Progenitor cell of endocrine pancreas (in vitro differentiated cells): ENCODE measurements around the gene P2RX7. TPM values are rescaled to one million over a fixed set of nuclear protein-coding genes. Genes with fewer than 3 reads are reported as not detected.

Experiments
- DNase-seq: peaks from one replicate; pipeline ENCODE4 v3.0.0; 2021; ENCODE audit warnings: low spot score; ENCODE audit not compliant: unreplicated experiment
- H3K27ac Mint-ChIP-seq: 2 replicates; pipeline ENCODE4 v1.8.0; 2021; ENCODE audit warnings: mild to moderate bottlenecking, moderate library complexity, mixed read lengths
- H3K27me3 Mint-ChIP-seq: 2 replicates; pipeline ENCODE4 v1.8.0; 2021; ENCODE audit warnings: mixed read lengths
- H3K36me3 Mint-ChIP-seq: 2 replicates; pipeline ENCODE4 v1.8.0; 2022; ENCODE audit warnings: mixed read lengths; ENCODE audit not compliant: insufficient read depth
- H3K4me1 Mint-ChIP-seq: 2 replicates; pipeline ENCODE4 v1.8.0; 2021; ENCODE audit warnings: low read depth, mixed read lengths
- H3K4me3 Mint-ChIP-seq: 2 replicates; pipeline ENCODE4 v1.8.0; 2021; ENCODE audit warnings: low read depth, mild to moderate bottlenecking, moderate library complexity, mixed read lengths
- H3K9me3 Mint-ChIP-seq: 2 replicates; pipeline ENCODE4 v1.8.0; 2021; ENCODE audit warnings: low read depth, mixed read lengths
- CTCF ChIP-seq: fragments of 200-600 bp; sonication (generic); IDR thresholded peaks from one replicate; pipeline ENCODE4 v1.5.0; 2021; ENCODE audit warnings: antibody characterized with exemption, mild to moderate bottlenecking; ENCODE audit not compliant: unreplicated experiment
- total RNA-seq: library from RNA; stranded (reverse); gene quantifications from 2 replicates; pipeline ENCODE4 v1.2.1, GENCODE V29; 2021

Gene P2RX7
- total RNA-seq, 1 donor from 2014 or later = not detected

GRCh38 chr12:121209624-121210572 is 77.2 kb downstream of the P2RX7 start, which contains the start of gene P2RX4:
P2RX4 (plus strand) TSS chr12:121210129; CDS start chr12:121210165, 36 bp downstream.
- peak; percentile 45 for TF ChIP-seq CTCF
- H3K27ac Mint-ChIP-seq = peak within 1 kb of the TSS; percentile 90

GRCh38 chr12:121212875-121213274 is 80.2 kb downstream of the P2RX7 start:
- H3K4me1 Mint-ChIP-seq = peaks cover 17% of the 10 kb centered on the region
- no peak for DNase-seq
- no peak overlapping the region for H3K4me3 Mint-ChIP-seq
- no peaks in the 10 kb centered on the region for H3K9me3 Mint-ChIP-seq
- TF ChIP-seq CTCF = no peak
- no peak overlapping the region for H3K27ac Mint-ChIP-seq
- peaks cover 11% of the 10 kb centered on the region for H3K36me3 Mint-ChIP-seq
- H3K27me3 Mint-ChIP-seq = peaks cover 3% of the 10 kb centered on the region

More at GRCh38 chr12:121209624-121210572, 77.2 kb downstream of the P2RX7 start, which contains the start of gene P2RX4:
- H3K9me3 Mint-ChIP-seq = no peaks in the 10 kb centered on the region
- peaks cover 4% of the 10 kb centered on the region for H3K27me3 Mint-ChIP-seq
- peaks cover 5% of the 10 kb centered on the region for H3K36me3 Mint-ChIP-seq
- peaks cover 7% of the 10 kb centered on the region for H3K4me1 Mint-ChIP-seq
- H3K4me3 Mint-ChIP-seq = peak within 1 kb of the TSS; percentile 71
- peak; percentile 79 for DNase-seq

- H3K4me1 Mint-ChIP-seq = peaks cover 19% of the 10 kb centered on the region
- H3K27ac Mint-ChIP-seq = peak overlapping the region; percentile 38
Observed at GRCh38 chr12:121214166-121214777, 81.6 kb downstream of the P2RX7 start.

GRCh38 chr12:121214855-121215745 is 82.4 kb downstream of the P2RX7 start:
- no peak overlapping the region for H3K4me3 Mint-ChIP-seq

More at GRCh38 chr12:121214166-121214777, 81.6 kb downstream of the P2RX7 start:
- no peak for DNase-seq
- no peak for TF ChIP-seq CTCF
- no peaks in the 10 kb centered on the region for H3K9me3 Mint-ChIP-seq
- no peak overlapping the region for H3K4me3 Mint-ChIP-seq
- no peaks in the 10 kb centered on the region for H3K27me3 Mint-ChIP-seq
- H3K36me3 Mint-ChIP-seq = peaks cover 12% of the 10 kb centered on the region

More at GRCh38 chr12:121214855-121215745, 82.4 kb downstream of the P2RX7 start:
- Mint-ChIP-seq H3K4me1 (peaks cover 19% of the 10 kb centered on the region), H3K27me3 (no peaks in the 10 kb centered on the region), H3K36me3 (peaks cover 14% of the 10 kb centered on the region), H3K27ac (no peak overlapping the region), H3K9me3 (no peaks in the 10 kb centered on the region)
- TF ChIP-seq CTCF = no peak
- DNase-seq = no peak
